Vagina (tissue), 2 donors: ENCODE measurements around the gene RBM17. TPM values are rescaled to one million over a fixed set of nuclear protein-coding genes. Genes with fewer than 3 reads are reported as not detected.
"Not testable (repeated sequence)": the region's sequence is repeated elsewhere in the genome, so short reads cannot be mapped to it uniquely, and the experiment has no call there.

Experiments
- DNase-seq, 2 donors: peaks; one replicate each; pipeline ENCODE4 v3.0.0-alpha.2; 2017; ENCODE audit errors: extremely low spot score in 2 of 2
- H3K27ac ChIP-seq: fragments of 200-600 bp; sonication (generic); one replicate; pipeline ENCODE4 v1.5.1; 2019
- H3K27me3 ChIP-seq: fragments of 200-600 bp; sonication (generic); one replicate; pipeline ENCODE4 v1.5.1; 2019
- H3K36me3 ChIP-seq, 2 donors: fragments of 200-600 bp; sonication (generic); one replicate each; pipeline ENCODE4 v1.5.1; 2017 to 2019
- H3K4me1 ChIP-seq: fragments of 200-600 bp; sonication (generic); one replicate; pipeline ENCODE4 v1.5.1; 2019
- H3K4me3 ChIP-seq, 2 donors: fragments of 200-600 bp; sonication (generic); 1 replicate in 1 of 2; 2 replicates in 1 of 2; pipeline ENCODE4 v1.5.1; 2016 to 2019
- H3K9me3 ChIP-seq: fragments of 200-600 bp; sonication (generic); one replicate; pipeline ENCODE4 v1.5.1; 2019
- POLR2A ChIP-seq, 2 donors: fragments of 450-650 bp; IDR thresholded peaks; one replicate each; pipeline ENCODE4 v1.6.1; 2017; ENCODE audit warnings: antibody characterized with exemption in 2 of 2, mild to moderate bottlenecking in 2 of 2, moderate library complexity in 2 of 2
- POLR2AphosphoS5 ChIP-seq, 2 donors: sonication (generic); formaldehyde crosslinking; IDR thresholded peaks; one replicate each; pipeline ENCODE4 v1.9.0; 2017; ENCODE audit warnings: antibody characterized with exemption in 2 of 2, mild to moderate bottlenecking in 2 of 2, low read depth in 1 of 2; ENCODE audit not compliant: insufficient read depth in 1 of 2
- intact Hi-C: fragments of 100-400 bp; cut with DNase I; formaldehyde crosslinking; loops from one replicate; pipeline ENCODE4 v1.15.1; 2023
- total RNA-seq: library from RNA; depleted of rRNA; stranded (reverse); fragments of >200 nt; gene quantifications from one replicate; pipeline ENCODE4 v1.2.3, GENCODE V29; 2016
- TF ChIP-seq, protein P1 (sequence below), 3 experiments: fragments of 450-650 bp in 2 of 3; fragments of 200-600 bp in 1 of 3; sonication (generic) in 1 of 3; IDR thresholded peaks; one replicate each; pipeline ENCODE4 v1.5.1; 2017 to 2019; ENCODE audit warnings: antibody characterized with exemption in 3 of 3, mild to moderate bottlenecking in 2 of 3, moderate library complexity in 2 of 3

RBM17 gene
- total RNA-seq, 1 donor from 2014 or later: 50.6 TPM

DNA sequence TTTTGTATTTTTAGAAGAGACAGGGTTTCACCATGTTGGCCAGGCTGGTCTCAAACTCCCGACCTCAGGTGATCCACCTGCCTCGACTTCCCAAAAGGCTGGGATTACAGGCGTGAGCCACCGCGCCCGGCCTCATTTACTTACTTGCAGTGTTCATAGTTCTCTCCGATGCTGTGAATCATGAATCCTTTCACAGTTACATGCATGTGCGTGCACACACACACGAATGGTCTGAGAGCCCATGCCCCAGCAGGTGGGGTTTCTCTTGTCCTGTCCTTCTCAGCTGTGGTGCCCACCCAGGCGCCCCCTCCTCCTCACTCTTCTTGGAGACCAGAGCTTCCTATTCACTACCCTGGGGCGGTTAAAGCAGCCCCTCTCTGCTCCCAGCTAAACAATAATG, 50.6 kb downstream of the RBM17 start:
- H3K36me3 ChIP-seq: no peaks in the 10 kb centered on the region
- no peaks in the 10 kb centered on the region for H3K27me3 ChIP-seq
- no peak for DNase-seq
- H3K9me3 ChIP-seq: no peaks in the 10 kb centered on the region
- H3K27ac ChIP-seq: no peak overlapping the region
- intact Hi-C loops: no loop called here
- H3K4me3 ChIP-seq: no peak overlapping the region
- TF ChIP-seq POLR2AphosphoS5 (IDR thresholded peaks at IDR 0.05; ENCODE audit: insufficient read depth in 1 of 2, low read depth in 1 of 2): no peak
- TF ChIP-seq POLR2A (IDR thresholded peaks at IDR 0.05): no peak
- TF ChIP-seq, protein P1, sequence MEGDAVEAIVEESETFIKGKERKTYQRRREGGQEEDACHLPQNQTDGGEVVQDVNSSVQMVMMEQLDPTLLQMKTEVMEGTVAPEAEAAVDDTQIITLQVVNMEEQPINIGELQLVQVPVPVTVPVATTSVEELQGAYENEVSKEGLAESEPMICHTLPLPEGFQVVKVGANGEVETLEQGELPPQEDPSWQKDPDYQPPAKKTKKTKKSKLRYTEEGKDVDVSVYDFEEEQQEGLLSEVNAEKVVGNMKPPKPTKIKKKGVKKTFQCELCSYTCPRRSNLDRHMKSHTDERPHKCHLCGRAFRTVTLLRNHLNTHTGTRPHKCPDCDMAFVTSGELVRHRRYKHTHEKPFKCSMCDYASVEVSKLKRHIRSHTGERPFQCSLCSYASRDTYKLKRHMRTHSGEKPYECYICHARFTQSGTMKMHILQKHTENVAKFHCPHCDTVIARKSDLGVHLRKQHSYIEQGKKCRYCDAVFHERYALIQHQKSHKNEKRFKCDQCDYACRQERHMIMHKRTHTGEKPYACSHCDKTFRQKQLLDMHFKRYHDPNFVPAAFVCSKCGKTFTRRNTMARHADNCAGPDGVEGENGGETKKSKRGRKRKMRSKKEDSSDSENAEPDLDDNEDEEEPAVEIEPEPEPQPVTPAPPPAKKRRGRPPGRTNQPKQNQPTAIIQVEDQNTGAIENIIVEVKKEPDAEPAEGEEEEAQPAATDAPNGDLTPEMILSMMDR (IDR thresholded peaks at IDR 0.05): no peak
- H3K4me1 ChIP-seq: peaks cover 41% of the 10 kb centered on the region

DNA sequence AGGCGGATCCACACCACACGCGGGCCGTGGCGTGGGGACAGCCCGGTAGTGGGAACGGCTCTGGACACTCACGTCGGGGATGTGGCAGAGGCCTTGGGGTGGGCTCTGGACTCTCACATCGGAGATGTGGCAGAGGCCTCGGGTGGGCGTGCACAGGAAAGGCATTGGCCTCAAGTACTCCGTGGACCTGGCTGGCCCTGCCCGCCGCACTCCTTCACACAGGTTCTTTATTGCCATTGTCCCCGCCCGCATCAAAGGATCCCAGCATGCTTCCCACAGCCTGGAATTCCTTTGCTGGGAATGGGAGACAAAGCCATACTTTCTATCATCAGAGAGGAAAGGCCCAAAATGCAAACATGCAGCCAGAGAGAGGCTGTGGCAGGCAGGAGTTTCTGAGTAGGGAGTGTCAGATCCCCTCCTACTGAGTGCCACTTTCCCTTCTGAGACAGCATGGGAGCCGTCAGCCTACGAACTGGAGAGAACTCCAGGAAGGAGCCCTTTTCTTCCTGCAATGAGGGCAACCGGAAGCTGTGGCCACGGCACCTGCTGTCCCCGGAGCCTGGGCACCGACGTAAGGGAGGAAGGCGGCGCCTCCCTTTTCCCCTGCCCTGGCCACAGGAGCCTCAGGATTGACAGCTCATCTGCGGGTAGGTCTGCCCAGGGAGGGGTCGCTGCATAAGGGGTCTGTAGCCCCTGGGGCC, 51.5 kb downstream of the RBM17 start:
- Histone ChIP-seq H3K27me3 (no peaks in the 10 kb centered on the region), H3K36me3 (no peaks in the 10 kb centered on the region), H3K4me3 (peak overlapping the region in 1 of 2 donors; percentile 32), H3K4me1 (peaks cover 42% of the 10 kb centered on the region), H3K27ac (peak overlapping the region; percentile 66), H3K9me3 (no peaks in the 10 kb centered on the region)
- DNase-seq: no peak
- TF ChIP-seq POLR2A (IDR thresholded peaks at IDR 0.05) (no peak), POLR2AphosphoS5 (IDR thresholded peaks at IDR 0.05; ENCODE audit: insufficient read depth in 1 of 2, low read depth in 1 of 2) (no peak)
- TF ChIP-seq, protein P1 (IDR thresholded peaks at IDR 0.05): no peak
- intact Hi-C loops: loop anchor here (5.0 kb wide), 1 partner anchor 62 kb away; the partner anchor contains the start of gene PFKFB3

DNA sequence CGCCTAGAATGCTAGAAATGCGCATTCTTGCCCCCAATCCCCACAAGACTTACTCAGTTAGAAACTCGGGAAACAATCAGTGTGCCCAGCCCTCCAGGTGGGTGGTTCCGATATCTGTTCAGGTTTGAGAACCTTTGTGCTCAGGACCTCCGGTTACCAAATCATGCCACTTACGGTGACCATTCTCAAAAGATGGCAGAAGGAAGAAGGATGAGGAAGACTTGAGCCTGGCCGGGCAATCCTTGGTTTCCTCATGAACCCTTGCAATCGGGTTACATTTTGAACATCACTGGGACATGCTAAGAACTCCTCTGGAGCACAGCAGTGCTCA, 52.1 kb downstream of the RBM17 start:
- H3K27ac ChIP-seq: peak overlapping the region; percentile 66
- H3K4me3 ChIP-seq: peak overlapping the region; percentile 25 to 32
- DNase-seq: no peak
- no peak for TF ChIP-seq POLR2AphosphoS5 (IDR thresholded peaks at IDR 0.05; ENCODE audit: insufficient read depth in 1 of 2, low read depth in 1 of 2)
- TF ChIP-seq, protein P1 (IDR thresholded peaks at IDR 0.05): no peak
- no peak for TF ChIP-seq POLR2A (IDR thresholded peaks at IDR 0.05)
- H3K4me1 ChIP-seq: peaks cover 48% of the 10 kb centered on the region
- H3K9me3 ChIP-seq: no peaks in the 10 kb centered on the region
- H3K27me3 ChIP-seq: no peaks in the 10 kb centered on the region
- no peaks in the 10 kb centered on the region for H3K36me3 ChIP-seq
- intact Hi-C loops: loop anchor here (5.0 kb wide), 1 partner anchor 61 kb away; the partner anchor contains the start of gene PFKFB3

DNA sequence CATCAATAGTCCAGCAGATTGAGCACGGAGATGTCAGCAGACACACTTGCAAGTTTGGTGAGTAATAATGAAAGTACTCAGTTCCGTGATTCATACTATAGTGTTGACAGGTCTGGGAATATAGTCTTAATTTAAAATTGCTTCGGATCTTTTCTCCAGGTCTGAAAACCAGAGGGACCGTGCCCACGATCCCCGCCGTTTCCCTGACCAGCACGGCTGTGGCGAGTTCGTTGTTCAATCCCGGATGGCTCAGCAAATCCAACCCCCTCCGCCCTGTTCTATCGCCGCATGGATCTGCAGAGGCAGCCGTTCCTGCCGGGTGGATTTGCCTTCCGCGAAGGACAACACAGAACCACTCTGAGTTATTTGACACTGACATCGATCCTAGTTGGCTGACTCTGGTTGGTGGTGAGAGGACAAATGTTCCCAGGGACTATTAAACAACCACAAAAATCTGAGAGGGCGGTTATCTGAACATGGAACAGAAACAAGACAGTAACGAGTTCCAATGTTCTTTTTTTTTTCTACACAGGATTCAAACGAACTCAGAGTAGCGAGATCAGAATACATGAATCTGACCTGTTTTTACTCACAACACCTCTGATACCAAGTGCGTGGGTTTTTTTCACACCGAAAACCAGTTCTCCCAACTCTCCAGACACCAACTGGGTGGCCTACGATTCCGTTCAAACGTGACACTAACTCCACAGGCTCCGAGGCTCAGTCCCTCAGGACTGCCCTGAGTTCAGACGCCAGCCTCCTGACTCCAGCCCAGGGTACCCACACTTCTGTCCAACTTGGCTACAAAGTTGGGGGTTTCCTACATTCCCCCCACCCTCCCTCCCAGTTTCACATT, 52.7 kb downstream of the RBM17 start:
- no peak for DNase-seq
- TF ChIP-seq POLR2AphosphoS5 (IDR thresholded peaks at IDR 0.05; ENCODE audit: insufficient read depth in 1 of 2, low read depth in 1 of 2): peak; percentile 45 to 82
- no peak for TF ChIP-seq POLR2A (IDR thresholded peaks at IDR 0.05)
- TF ChIP-seq, protein P1 (IDR thresholded peaks at IDR 0.05): no peak
- intact Hi-C loops: loop anchor here (5.0 kb wide), 1 partner anchor 61 kb away; the partner anchor contains the start of gene PFKFB3
- H3K36me3 ChIP-seq: no peaks in the 10 kb centered on the region
- H3K4me1 ChIP-seq: peaks cover 48% of the 10 kb centered on the region
- no peaks in the 10 kb centered on the region for H3K27me3 ChIP-seq
- peak overlapping the region; percentile 66 for H3K27ac ChIP-seq
- H3K9me3 ChIP-seq: no peaks in the 10 kb centered on the region
- H3K4me3 ChIP-seq: peak overlapping the region; percentile 25 to 32

DNA sequence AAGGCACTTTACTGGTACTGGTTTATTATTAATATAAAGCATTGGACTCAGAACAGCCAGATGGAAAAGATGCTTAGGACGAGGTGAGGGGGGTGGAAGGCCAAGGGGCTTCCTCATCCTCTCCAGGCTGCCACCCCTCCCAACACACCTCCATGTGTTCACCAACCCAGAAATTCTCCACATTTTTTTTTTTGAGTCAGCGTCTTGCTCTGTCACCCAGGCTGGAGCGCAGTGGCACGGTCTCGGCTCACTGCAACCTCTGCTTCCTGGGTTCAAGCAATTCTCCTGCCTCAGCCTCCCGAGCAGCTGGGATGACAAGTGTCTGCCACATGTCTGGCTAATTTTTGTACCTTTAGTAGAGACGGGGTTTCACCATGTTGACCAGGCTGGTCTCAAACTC, 53.4 kb downstream of the RBM17 start:
- not testable (repeated sequence) for H3K9me3 ChIP-seq, H3K36me3 ChIP-seq, H3K4me3 ChIP-seq, DNase-seq, H3K27me3 ChIP-seq
- peak overlapping the region; percentile 66 for H3K27ac ChIP-seq
- H3K4me1 ChIP-seq: peaks cover 46% of the 10 kb centered on the region
- intact Hi-C loops: loop anchor here (5.0 kb wide), 1 partner anchor 60 kb away; the partner anchor contains the start of gene PFKFB3
